Measurements from ENCODE around the gene THRAP3.
A peak's percentile ranks its signal among the peaks of the same experiment; 100 is the strongest.
"Not testable (repeated sequence)": the region's sequence is repeated elsewhere in the genome, so short reads cannot be mapped to it uniquely, and the experiment has no call there.

Gene THRAP3

GRCh38 chr1:36223381-36223995 is 755 bp upstream of the THRAP3 start:
- peak overlapping the region; percentile 87 for H3K4me3 ChIP-seq (ENCODE audit: low read depth, low read length)
- no peak for TF ChIP-seq CTCF (IDR thresholded peaks at IDR 0.05; ENCODE audit: control insufficient read depth, extremely low read depth, insufficient read depth)
- DNase-seq (ENCODE audit: low read depth), result no peak

GRCh38 chr1:36224537-36225282 is 467 bp downstream of the THRAP3 start:
- TF ChIP-seq CTCF (IDR thresholded peaks at IDR 0.05; ENCODE audit: control insufficient read depth, extremely low read depth, insufficient read depth), result peak; percentile 31
- peak overlapping the region; percentile 87 for H3K4me3 ChIP-seq (ENCODE audit: low read depth, low read length)
- peak; percentile 78 for DNase-seq (ENCODE audit: low read depth)

GRCh38 chr1:36225283-36225899 is 1.1 kb downstream of the THRAP3 start:
- DNase-seq (ENCODE audit: low read depth), result no peak
- no peak for TF ChIP-seq CTCF (IDR thresholded peaks at IDR 0.05; ENCODE audit: control insufficient read depth, extremely low read depth, insufficient read depth)
- peak overlapping the region; percentile 87 for H3K4me3 ChIP-seq (ENCODE audit: low read depth, low read length)

- H3K4me3 ChIP-seq (ENCODE audit: low read depth, low read length); DNase-seq (ENCODE audit: low read depth): not testable (repeated sequence)
Observed at GRCh38 chr1:36230279-36230678, 6.0 kb downstream of the THRAP3 start.

- H3K4me3 ChIP-seq (ENCODE audit: low read depth, low read length), result no peak overlapping the region; the same call in 1 of the 2 replicates
- no peak for DNase-seq (ENCODE audit: low read depth)
- no peak for TF ChIP-seq CTCF (IDR thresholded peaks at IDR 0.05; ENCODE audit: control insufficient read depth, extremely low read depth, insufficient read depth)
Observed at GRCh38 chr1:36231191-36231590, 6.9 kb downstream of the THRAP3 start.

GRCh38 chr1:36232212-36233095 is 8.2 kb downstream of the THRAP3 start:
- peak; percentile 80 for DNase-seq (ENCODE audit: low read depth)
- no peak overlapping the region for H3K4me3 ChIP-seq (ENCODE audit: low read depth, low read length)
- TF ChIP-seq CTCF (IDR thresholded peaks at IDR 0.05; ENCODE audit: control insufficient read depth, extremely low read depth, insufficient read depth), result no peak

- DNase-seq (ENCODE audit: low read depth), result no peak
- no peak overlapping the region for H3K4me3 ChIP-seq (ENCODE audit: low read depth, low read length)
- no peak for TF ChIP-seq CTCF (IDR thresholded peaks at IDR 0.05; ENCODE audit: control insufficient read depth, extremely low read depth, insufficient read depth)
Observed at GRCh38 chr1:36236302-36236701, 12.1 kb downstream of the THRAP3 start.

Data from LNCaP clone FGC (cell line).